SJSA1 (cell line): ENCODE measurements around the gene ZDHHC1. TPM values are rescaled to one million over a fixed set of nuclear protein-coding genes. Genes with fewer than 3 reads are reported as not detected.

Experiments
- DNase-seq, 2 experiments: peaks; one replicate each; pipeline ENCODE4 v3.0.0-alpha.2; 2015 to 2020; ENCODE audit warnings: low spot score in 2 of 2, low read depth in 1 of 2
- H3K27ac ChIP-seq: fragments of 250-450 bp; sonication (Bioruptor Pico); 2 replicates; pipeline ENCODE4 v1.5.1; 2020; ENCODE audit warnings: mild to moderate bottlenecking, moderate library complexity
- H3K27me3 ChIP-seq: fragments of 250-450 bp; sonication (Bioruptor Pico); replicated peaks from 2 replicates; pipeline ENCODE4 v1.5.1; 2020; ENCODE audit warnings: mild to moderate bottlenecking, moderate library complexity
- H3K36me3 ChIP-seq: fragments of 250-450 bp; sonication (Bioruptor Pico); 2 replicates; pipeline ENCODE4 v1.5.1; 2020; ENCODE audit warnings: mild to moderate bottlenecking
- H3K4me1 ChIP-seq: fragments of 250-450 bp; sonication (Bioruptor Pico); replicated peaks from 2 replicates; pipeline ENCODE4 v1.6.1; 2021; ENCODE audit warnings: mild to moderate bottlenecking
- H3K4me3 ChIP-seq: fragments of 250-450 bp; sonication (Bioruptor Pico); 2 replicates; pipeline ENCODE4 v1.5.1; 2020; ENCODE audit warnings: mild to moderate bottlenecking
- H3K9me3 ChIP-seq: fragments of 250-450 bp; sonication (Bioruptor Pico); replicated peaks from 2 replicates; pipeline ENCODE4 v1.5.1; 2020; ENCODE audit warnings: mild to moderate bottlenecking
- total RNA-seq: library from RNA; depleted of rRNA; stranded (reverse); fragments of >200 nt; shearing (Covaris generic); gene quantifications from 2 replicates; pipeline ENCODE4 v1.2.3, GENCODE V29; 2014

Gene ZDHHC1
- total RNA-seq, 1 experiment from 2014 or later = 4.4 TPM

- Histone ChIP-seq H3K4me1 (peaks cover 9% of the 10 kb centered on the region), H3K27ac (no peak overlapping the region), H3K27me3 (no peaks in the 10 kb centered on the region), H3K4me3 (no peak overlapping the region), H3K36me3 (no peaks in the 10 kb centered on the region), H3K9me3 (no peaks in the 10 kb centered on the region)
- no peak for DNase-seq
These were observed 9.9 kb downstream of the ZDHHC1 start for GRCh38 chr16:67406111-67406971.

- no peak overlapping the region for H3K27ac ChIP-seq
- no peaks in the 10 kb centered on the region for H3K36me3 ChIP-seq
These were observed 10.9 kb downstream of the ZDHHC1 start for GRCh38 chr16:67405336-67405735.

GRCh38 chr16:67404740-67405226 lies 11.5 kb downstream of the ZDHHC1 start:
- H3K4me3 ChIP-seq = no peak overlapping the region
- no peaks in the 10 kb centered on the region for H3K36me3 ChIP-seq

More at GRCh38 chr16:67405336-67405735, 10.9 kb downstream of the ZDHHC1 start:
- Histone ChIP-seq H3K9me3 (no peaks in the 10 kb centered on the region), H3K27me3 (no peaks in the 10 kb centered on the region), H3K4me1 (peaks cover 9% of the 10 kb centered on the region), H3K4me3 (no peak overlapping the region)
- no peak for DNase-seq

DNA sequence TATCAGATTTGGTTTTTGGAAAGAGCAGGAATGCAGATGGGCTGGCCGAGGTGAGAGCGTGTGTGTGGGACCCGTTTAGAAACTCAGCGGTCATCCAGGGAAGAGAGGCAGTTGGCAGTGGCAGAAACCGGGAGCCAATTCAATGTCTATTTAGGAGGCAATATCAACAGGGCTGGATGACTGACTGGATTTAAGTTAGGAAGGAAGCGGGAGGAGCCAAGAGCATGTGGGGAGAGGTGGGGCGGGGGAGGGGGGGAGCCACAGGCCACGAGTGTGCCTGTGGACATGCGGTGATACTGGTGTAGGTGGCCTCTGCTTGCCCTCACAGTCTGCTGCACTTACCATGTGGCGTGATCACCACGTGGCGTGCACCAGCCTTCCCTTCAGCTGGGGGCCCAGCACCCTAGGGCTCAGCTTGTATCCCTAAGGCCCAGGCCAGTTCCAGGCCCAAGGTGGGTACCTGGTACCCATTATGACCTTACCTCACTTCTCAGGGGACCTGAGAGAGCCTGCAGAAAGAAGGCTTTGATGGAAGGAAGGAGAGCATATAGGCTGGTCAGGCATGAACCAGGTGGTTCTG lies 12.2 kb downstream of the ZDHHC1 start:
- peaks cover 14% of the 10 kb centered on the region for H3K4me1 ChIP-seq
- no peaks in the 10 kb centered on the region for H3K36me3 ChIP-seq
- no peak overlapping the region for H3K4me3 ChIP-seq
- H3K27me3 ChIP-seq = no peaks in the 10 kb centered on the region
- H3K27ac ChIP-seq = no peak overlapping the region
- no peak for DNase-seq
- peaks cover 3% of the 10 kb centered on the region for H3K9me3 ChIP-seq

More at GRCh38 chr16:67404740-67405226, 11.5 kb downstream of the ZDHHC1 start:
- Histone ChIP-seq H3K27ac (no peak overlapping the region), H3K27me3 (no peaks in the 10 kb centered on the region), H3K9me3 (no peaks in the 10 kb centered on the region), H3K4me1 (peaks cover 9% of the 10 kb centered on the region)
- DNase-seq = no peak

DNA sequence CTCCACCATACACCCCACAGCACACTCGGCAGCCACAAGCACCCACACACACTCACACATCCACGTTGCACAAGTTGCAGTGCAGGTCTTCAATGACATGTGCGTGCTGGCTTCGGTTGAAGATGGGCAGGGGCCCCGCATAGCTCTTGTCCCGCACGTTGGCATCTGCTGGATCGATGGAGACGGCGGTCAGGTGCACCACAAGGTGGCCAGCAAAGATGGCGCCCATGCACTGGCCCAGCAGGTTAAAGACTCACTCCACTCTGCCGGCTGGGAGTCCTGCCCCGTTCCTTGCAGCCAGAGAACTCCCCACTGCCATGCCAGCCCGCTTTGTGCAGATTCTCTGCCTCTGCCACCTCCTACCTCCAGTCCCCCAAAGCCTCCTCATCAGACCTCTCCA lies 15.4 kb downstream of the ZDHHC1 start:
- Histone ChIP-seq H3K9me3 (peaks cover 5% of the 10 kb centered on the region), H3K27me3 (no peaks in the 10 kb centered on the region), H3K27ac (no peak overlapping the region), H3K4me1 (peaks cover 15% of the 10 kb centered on the region), H3K4me3 (no peak overlapping the region), H3K36me3 (no peaks in the 10 kb centered on the region)
- DNase-seq = no peak

DNA sequence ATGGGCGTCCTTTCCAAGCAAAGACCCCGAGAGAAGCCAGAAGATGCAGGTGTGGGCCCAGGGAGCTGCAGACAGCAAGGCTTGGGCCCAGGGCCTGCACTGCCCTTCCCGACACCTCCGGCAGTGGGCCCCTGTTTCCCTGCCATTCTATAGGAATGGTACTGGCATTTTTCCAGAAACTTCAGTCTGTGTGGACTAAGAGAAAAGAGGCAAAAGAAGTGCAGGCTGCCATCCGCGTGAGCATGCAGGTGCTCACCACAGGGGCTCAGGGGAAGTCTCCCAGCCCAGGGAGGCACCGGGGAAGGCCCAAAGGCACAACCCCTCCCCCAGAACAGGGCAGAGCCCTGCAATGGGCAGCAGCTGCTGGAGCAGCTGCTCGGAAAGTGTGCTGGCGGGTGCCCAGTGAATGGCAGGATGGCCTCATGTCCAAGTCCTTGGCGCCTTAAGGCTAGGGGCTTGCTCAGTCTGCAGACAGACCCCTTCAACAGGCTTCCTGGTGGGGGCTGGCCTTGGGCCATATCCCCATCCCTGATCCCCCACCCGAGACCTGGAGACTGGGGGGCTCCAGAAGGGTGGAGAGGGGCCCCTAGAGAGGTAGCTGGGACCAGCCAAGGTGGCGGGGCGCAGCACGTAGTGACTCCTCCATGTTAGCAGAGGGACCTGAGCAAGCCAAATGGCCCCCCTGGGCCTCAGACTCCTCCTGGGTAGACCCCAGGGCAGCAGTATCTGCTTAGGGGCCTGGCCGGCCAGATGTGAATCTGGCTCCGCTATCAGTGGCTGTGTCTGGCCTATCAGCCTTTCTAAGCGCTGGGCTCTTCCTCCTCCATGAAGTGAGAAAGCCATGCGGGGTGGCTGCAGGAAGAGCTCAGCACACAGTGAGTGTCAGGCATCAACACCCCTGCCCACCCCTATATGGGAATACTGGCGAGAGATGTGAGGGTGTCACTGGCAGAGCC lies 16.2 kb downstream of the ZDHHC1 start:
- H3K27me3 ChIP-seq = no peaks in the 10 kb centered on the region

GRCh38 chr16:67399218-67399733 lies 17.0 kb downstream of the ZDHHC1 start:
- no peaks in the 10 kb centered on the region for H3K27me3 ChIP-seq
- no peak overlapping the region for H3K27ac ChIP-seq
- no peak overlapping the region for H3K4me3 ChIP-seq
- no peaks in the 10 kb centered on the region for H3K36me3 ChIP-seq
- peaks cover 5% of the 10 kb centered on the region for H3K9me3 ChIP-seq
- peak in 1 of 2 experiments; percentile 46 for DNase-seq
- H3K4me1 ChIP-seq = peaks cover 18% of the 10 kb centered on the region

More for the DNA sequence above, 16.2 kb downstream of the ZDHHC1 start:
- peaks cover 18% of the 10 kb centered on the region for H3K4me1 ChIP-seq
- no peak for DNase-seq
- peaks cover 5% of the 10 kb centered on the region for H3K9me3 ChIP-seq
- H3K4me3 ChIP-seq = no peak overlapping the region
- H3K36me3 ChIP-seq = no peaks in the 10 kb centered on the region
- H3K27ac ChIP-seq = no peak overlapping the region

GRCh38 chr16:67398546-67399217 lies 17.6 kb downstream of the ZDHHC1 start:
- H3K4me1 ChIP-seq = peaks cover 22% of the 10 kb centered on the region
- no peaks in the 10 kb centered on the region for H3K36me3 ChIP-seq
- no peak overlapping the region for H3K27ac ChIP-seq
- H3K27me3 ChIP-seq = no peaks in the 10 kb centered on the region
- H3K9me3 ChIP-seq = peaks cover 5% of the 10 kb centered on the region
- no peak overlapping the region for H3K4me3 ChIP-seq
- no peak for DNase-seq

GRCh38 chr16:67397812-67398545 lies 18.3 kb downstream of the ZDHHC1 start:
- DNase-seq = no peak
- H3K4me1 ChIP-seq = peaks cover 27% of the 10 kb centered on the region
- H3K36me3 ChIP-seq = no peaks in the 10 kb centered on the region
- H3K27ac ChIP-seq = no peak overlapping the region
- no peak overlapping the region for H3K4me3 ChIP-seq
- H3K27me3 ChIP-seq = no peaks in the 10 kb centered on the region
- H3K9me3 ChIP-seq = peaks cover 5% of the 10 kb centered on the region

DNA sequence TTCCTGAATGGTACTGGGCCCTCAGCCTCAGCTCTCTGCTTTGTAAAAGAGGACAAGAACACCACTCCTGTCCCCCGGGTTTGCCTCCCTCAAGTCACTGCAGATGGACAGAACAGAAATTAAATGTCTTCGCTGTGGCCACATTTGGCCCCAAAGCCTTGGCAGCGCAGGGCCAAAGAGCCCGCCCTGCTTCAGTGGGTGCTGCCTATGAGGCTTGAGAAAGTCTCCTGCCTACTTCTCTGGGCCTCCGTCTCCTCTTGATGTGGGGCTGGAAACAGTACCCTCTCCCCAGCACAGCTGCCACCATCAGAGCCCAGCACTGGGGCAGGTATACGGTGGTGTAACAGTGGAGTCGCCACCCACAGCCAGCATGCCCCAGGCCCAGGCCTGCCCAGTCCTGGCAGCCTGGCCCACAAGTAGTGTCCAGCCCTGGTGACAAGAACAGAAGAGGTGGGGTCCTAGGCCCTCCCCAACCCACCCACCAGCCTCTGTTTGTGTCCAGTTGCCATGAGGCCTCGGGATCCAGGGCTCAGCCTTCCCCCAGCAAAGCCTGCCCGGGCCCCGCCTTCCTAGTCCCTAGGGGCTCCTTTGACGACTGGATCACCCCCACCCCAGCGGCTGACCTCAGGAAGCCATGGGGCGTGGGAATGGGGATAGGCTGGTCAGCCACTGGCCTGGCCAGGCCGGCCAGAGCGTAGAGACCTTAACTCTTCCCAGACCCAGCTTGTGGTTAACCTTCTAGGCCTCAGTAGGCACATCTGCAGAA lies 19.1 kb downstream of the ZDHHC1 start:
- H3K9me3 ChIP-seq = peaks cover 5% of the 10 kb centered on the region

DNA sequence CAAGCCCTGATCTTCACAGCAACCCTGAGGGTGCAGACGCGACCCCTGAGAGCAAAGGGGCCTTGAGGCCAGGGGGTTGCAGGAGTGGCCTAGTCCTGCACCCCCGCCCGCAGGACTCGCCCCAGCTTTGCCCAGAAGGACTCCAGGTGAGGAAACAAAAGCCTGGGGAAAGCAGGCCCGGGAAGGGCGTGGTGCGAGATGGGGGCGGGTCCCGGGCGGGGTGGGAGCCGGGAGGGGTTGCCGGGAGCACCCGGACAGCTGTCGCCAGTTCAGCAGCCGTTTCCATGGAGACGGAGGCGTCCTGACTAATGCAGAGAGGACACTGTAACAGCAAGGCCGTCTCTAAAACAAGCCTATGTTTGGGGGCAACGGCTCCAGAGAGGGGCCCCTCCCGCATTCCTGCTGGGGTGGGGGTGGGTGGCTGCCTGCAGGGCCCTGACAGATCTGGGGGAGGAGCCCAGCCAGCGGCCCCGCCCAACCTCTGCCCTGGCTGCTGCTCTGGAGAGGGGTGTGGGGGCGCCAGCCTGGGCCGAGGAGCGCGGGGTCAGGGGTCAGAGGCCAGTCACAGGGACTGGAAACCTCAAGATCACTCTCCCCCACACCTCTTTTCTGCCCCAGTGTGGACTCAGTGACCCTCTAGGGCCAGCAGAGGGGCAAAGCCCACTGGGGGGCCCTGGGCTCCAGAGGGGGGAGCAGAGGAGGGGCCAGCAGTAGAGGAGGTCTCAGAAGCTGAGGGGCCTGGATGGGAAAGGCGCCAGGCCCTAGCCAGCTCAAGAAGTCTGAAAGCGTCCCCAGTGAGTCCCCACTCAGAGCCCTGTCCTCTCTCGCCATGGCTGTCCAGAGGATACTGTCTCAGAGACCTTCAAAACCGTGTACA lies 19.9 kb downstream of the ZDHHC1 start:
- Histone ChIP-seq H3K36me3 (no peaks in the 10 kb centered on the region), H3K27ac (no peak overlapping the region), H3K4me1 (peaks cover 30% of the 10 kb centered on the region), H3K4me3 (no peak overlapping the region), H3K27me3 (no peaks in the 10 kb centered on the region), H3K9me3 (peaks cover 5% of the 10 kb centered on the region)
- peak; percentile 52 to 90 for DNase-seq

More for the DNA sequence above, 19.1 kb downstream of the ZDHHC1 start:
- Histone ChIP-seq H3K27me3 (no peaks in the 10 kb centered on the region), H3K4me3 (no peak overlapping the region), H3K27ac (no peak overlapping the region), H3K36me3 (no peaks in the 10 kb centered on the region), H3K4me1 (peaks cover 30% of the 10 kb centered on the region)
- no peak for DNase-seq
